Prostate gland (tissue), 2 donors: ENCODE data around the gene ITGB5. TPM values are rescaled to one million over a fixed set of nuclear protein-coding genes. Genes with fewer than 3 reads are reported as not detected.
A peak's percentile ranks its signal among the peaks of the same experiment; 100 is the strongest.

Experiments
- DNase-seq: peaks from one replicate; pipeline ENCODE4 v3.0.0-alpha.2; 2019; ENCODE audit warnings: low spot score
- H3K27ac ChIP-seq, 2 donors: fragments of 200-600 bp; sonication (generic); 2 replicates each; pipeline ENCODE4 v1.5.1; 2017 to 2019
- H3K27me3 ChIP-seq: fragments of 200-600 bp; sonication (generic); replicated peaks from 2 replicates; pipeline ENCODE4 v1.5.1; 2019; ENCODE audit not compliant: insufficient read depth
- H3K36me3 ChIP-seq, 2 donors: fragments of 200-600 bp; sonication (generic); 1 replicate in 1 of 2; 2 replicates in 1 of 2; pipeline versions ENCODE4 v1.5.1 to v1.8.1; 2017 to 2019
- H3K4me1 ChIP-seq: fragments of 200-600 bp; sonication (generic); replicated peaks from 2 replicates; pipeline ENCODE4 v1.5.1; 2019
- H3K4me3 ChIP-seq, 2 donors: fragments of 200-600 bp; sonication (generic); 2 replicates each; pipeline ENCODE4 v1.5.1; 2017 to 2019
- H3K9me3 ChIP-seq: fragments of 200-600 bp; sonication (generic); 2 replicates; pipeline ENCODE4 v1.5.1; 2017
- CTCF ChIP-seq, 4 experiments: fragments of 200-600 bp in 2 of 4; fragments of 450-650 bp in 2 of 4; sonication (generic) in 2 of 4; IDR thresholded peaks; 1 replicate in 3 of 4; 2 replicates in 1 of 4; pipeline ENCODE4 v1.5.1; 2016 to 2019; ENCODE audit warnings: antibody characterized with exemption in 4 of 4, mild to moderate bottlenecking in 2 of 4, moderate library complexity in 2 of 4
- POLR2A ChIP-seq: fragments of 450-650 bp; IDR thresholded peaks from one replicate; pipeline ENCODE4 v1.6.1; 2016; ENCODE audit warnings: antibody characterized with exemption, mild to moderate bottlenecking
- POLR2AphosphoS5 ChIP-seq: sonication (generic); formaldehyde crosslinking; IDR thresholded peaks from one replicate; pipeline ENCODE4 v1.6.1; 2017; ENCODE audit warnings: antibody characterized with exemption
- WGBS: methylation state at CpG from one replicate; pipeline ENCODE4 v1.1.5; 2018; 5-methylcytosine and 5-hydroxymethylcytosine counted together
- intact Hi-C: fragments of 100-400 bp; cut with DNase I; formaldehyde crosslinking; loops from one replicate; pipeline ENCODE4 v1.14.2; 2022
- total RNA-seq, 2 donors: library from RNA; depleted of rRNA; stranded (reverse); fragments of >200 nt; gene quantifications; one replicate each; pipeline ENCODE4 v1.1.0, GENCODE V29; 2016

The ITGB5 gene
- total RNA-seq, 2 donors from 2014 or later = 123 to 154 TPM

DNA sequence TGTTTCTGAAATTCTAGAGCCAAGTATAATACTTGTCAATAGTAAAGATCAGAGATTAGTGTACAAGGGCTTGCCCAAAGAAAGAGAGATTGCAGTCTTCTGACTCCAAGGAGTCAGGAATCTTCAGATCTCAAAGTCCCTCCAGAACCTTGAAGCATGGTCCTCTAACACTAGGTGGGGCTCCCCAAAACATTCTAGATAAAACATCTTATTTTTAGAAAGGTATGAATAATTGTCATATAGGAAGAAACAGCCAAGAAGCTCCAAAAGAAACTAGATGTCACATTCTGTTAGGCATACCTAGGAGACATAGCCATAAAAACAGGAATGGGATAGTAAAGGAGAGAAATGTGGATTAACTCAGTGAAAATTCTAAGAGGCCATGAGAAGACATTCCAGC lies 36.7 kb upstream of the ITGB5 start:
- Histone ChIP-seq H3K4me1 (no peaks in the 10 kb centered on the region), H3K9me3 (no peaks in the 10 kb centered on the region), H3K27ac (no peak overlapping the region), H3K36me3 (no peaks in the 10 kb centered on the region), H3K27me3 (no peaks in the 10 kb centered on the region), H3K4me3 (no peak overlapping the region)
- intact Hi-C loops = loop anchor here (10.0 kb wide), 1 partner anchor 241 kb away; no protein-coding TSS in a partner anchor
- DNase-seq = no peak
- TF ChIP-seq CTCF (IDR thresholded peaks at IDR 0.05) (no peak), POLR2A (no peak), POLR2AphosphoS5 (no peak)

GRCh38 chr3:124920718-124921117 lies 33.6 kb upstream of the ITGB5 start:
- no peaks in the 10 kb centered on the region for H3K36me3 ChIP-seq
- H3K4me1 ChIP-seq = no peaks in the 10 kb centered on the region
- H3K9me3 ChIP-seq = no peaks in the 10 kb centered on the region
- no peaks in the 10 kb centered on the region for H3K27me3 ChIP-seq
- WGBS = 72% methylated on average over 5 of the region's 5 CpGs
- peak; percentile 23 for TF ChIP-seq POLR2AphosphoS5
- TF ChIP-seq POLR2A = no peak
- TF ChIP-seq CTCF (IDR thresholded peaks at IDR 0.05) = no peak
- peak; percentile 21 for DNase-seq
- H3K4me3 ChIP-seq = no peak overlapping the region
- H3K27ac ChIP-seq = no peak overlapping the region
- intact Hi-C loops = loop anchor here (10.0 kb wide), 1 partner anchor 244 kb away; no protein-coding TSS in a partner anchor

DNA sequence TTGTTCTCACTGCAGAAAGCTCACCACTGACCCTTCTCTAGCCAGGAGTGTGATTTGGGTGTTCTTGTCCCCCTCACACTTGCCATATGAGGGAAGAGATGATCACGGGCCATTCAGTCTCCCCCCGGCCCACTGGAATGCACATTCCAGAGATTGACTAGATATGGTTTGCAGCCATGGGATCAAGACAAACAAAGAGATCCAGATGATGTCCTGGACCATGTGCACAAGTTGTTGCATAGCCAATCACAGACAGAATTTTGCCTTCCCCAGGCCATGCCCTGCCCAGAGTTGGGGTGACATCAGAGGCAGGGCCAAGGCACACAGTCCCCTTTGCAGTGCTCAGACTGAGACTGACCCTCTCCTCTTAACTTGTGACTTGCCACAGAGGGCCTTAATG lies 32.6 kb upstream of the ITGB5 start:
- DNase-seq = no peak
- H3K4me1 ChIP-seq = no peaks in the 10 kb centered on the region
- no peak for TF ChIP-seq CTCF (IDR thresholded peaks at IDR 0.05)
- TF ChIP-seq POLR2A = no peak
- TF ChIP-seq POLR2AphosphoS5 = no peak
- no peaks in the 10 kb centered on the region for H3K27me3 ChIP-seq
- no peaks in the 10 kb centered on the region for H3K36me3 ChIP-seq
- H3K4me3 ChIP-seq = no peak overlapping the region
- intact Hi-C loops = loop anchor here (10.0 kb wide), 1 partner anchor 245 kb away; no protein-coding TSS in a partner anchor
- H3K9me3 ChIP-seq = no peaks in the 10 kb centered on the region
- H3K27ac ChIP-seq = no peak overlapping the region
- WGBS = 16% methylated on average over 2 of the region's 2 CpGs

- TF ChIP-seq POLR2AphosphoS5 (no peak), CTCF (IDR thresholded peaks at IDR 0.05) (no peak), POLR2A (no peak)
- no peaks in the 10 kb centered on the region for H3K9me3 ChIP-seq
- H3K36me3 ChIP-seq = no peaks in the 10 kb centered on the region
- no peak for DNase-seq
- no peaks in the 10 kb centered on the region for H3K4me1 ChIP-seq
- 98% methylated on average over 2 of the region's 2 CpGs for WGBS
- no peaks in the 10 kb centered on the region for H3K27me3 ChIP-seq
- no peak overlapping the region for H3K4me3 ChIP-seq
- no peak overlapping the region for H3K27ac ChIP-seq
- intact Hi-C loops = no loop called here
These were observed 31.4 kb upstream of the ITGB5 start for GRCh38 chr3:124918524-124918923.

GRCh38 chr3:124916837-124917409 lies 29.8 kb upstream of the ITGB5 start:
- TF ChIP-seq POLR2AphosphoS5 (no peak), POLR2A (no peak), CTCF (IDR thresholded peaks at IDR 0.05) (no peak)
- Histone ChIP-seq H3K27ac (no peak overlapping the region), H3K4me3 (no peak overlapping the region), H3K36me3 (no peaks in the 10 kb centered on the region), H3K4me1 (no peaks in the 10 kb centered on the region), H3K9me3 (no peaks in the 10 kb centered on the region), H3K27me3 (no peaks in the 10 kb centered on the region)
- no peak for DNase-seq
- WGBS = 43% methylated on average over 8 of the region's 8 CpGs
- intact Hi-C loops = no loop called here
